GM18505 (cell line): ENCODE data around the gene POLR1A.

ENCODE experiments used
- ATAC-seq: cut with Tn5 transposase; IDR thresholded peaks from one replicate; pipeline ENCODE4 v1.9.1; 2021; ENCODE audit not compliant: unreplicated experiment
- POLR2A ChIP-seq: IDR thresholded peaks from 4 replicates; pipeline ENCODE4 v1.6.1; 2011; ENCODE audit warnings: borderline replicate concordance; ENCODE audit not compliant: insufficient read depth, insufficient read length; ENCODE audit errors: extremely low read depth

Gene POLR1A

DNA sequence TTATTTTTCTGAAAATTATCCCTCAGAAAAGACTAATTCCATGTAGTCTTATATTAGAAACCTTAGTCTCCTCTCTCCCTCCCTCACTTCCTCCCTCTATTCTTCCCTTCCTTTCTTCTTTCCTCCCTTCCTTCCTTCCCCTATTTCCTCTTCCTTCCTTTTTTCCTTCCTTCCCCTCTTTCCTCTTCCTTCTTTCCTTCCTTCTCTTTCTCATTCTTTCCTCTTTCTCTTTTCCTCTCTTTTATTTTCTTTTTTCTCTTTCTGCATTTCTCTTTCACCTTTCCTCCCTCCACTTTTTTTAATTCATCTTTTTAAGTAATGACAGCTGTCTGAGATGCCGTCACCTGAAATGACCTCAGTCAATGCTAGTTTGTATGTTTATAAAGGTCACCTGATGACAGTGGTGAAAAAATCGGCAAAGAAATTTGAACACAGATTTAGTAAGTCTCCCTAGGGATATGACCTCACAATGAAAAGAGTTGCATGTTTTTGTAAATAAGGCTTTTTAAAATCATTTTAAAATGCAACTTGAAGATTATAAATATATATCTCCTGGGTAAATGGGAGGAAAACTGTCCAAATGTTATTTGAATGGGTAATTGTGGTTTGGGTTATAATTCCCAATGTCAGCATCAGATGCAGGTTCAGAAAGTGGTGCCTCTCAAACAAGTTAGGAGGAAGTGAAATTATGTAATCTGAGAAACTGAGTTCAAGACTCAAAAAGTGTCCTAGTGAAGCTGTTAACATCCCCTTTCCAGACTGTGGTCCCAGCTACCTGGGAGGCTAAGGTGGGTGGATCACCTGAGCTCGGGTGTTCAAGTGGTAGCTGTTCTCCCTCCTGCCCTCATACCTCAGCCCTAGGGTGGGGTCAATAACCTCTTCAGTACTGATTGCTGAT is 126.6 kb downstream of the POLR1A start:
- ATAC-seq = no peak
- TF ChIP-seq POLR2A = no peak

DNA sequence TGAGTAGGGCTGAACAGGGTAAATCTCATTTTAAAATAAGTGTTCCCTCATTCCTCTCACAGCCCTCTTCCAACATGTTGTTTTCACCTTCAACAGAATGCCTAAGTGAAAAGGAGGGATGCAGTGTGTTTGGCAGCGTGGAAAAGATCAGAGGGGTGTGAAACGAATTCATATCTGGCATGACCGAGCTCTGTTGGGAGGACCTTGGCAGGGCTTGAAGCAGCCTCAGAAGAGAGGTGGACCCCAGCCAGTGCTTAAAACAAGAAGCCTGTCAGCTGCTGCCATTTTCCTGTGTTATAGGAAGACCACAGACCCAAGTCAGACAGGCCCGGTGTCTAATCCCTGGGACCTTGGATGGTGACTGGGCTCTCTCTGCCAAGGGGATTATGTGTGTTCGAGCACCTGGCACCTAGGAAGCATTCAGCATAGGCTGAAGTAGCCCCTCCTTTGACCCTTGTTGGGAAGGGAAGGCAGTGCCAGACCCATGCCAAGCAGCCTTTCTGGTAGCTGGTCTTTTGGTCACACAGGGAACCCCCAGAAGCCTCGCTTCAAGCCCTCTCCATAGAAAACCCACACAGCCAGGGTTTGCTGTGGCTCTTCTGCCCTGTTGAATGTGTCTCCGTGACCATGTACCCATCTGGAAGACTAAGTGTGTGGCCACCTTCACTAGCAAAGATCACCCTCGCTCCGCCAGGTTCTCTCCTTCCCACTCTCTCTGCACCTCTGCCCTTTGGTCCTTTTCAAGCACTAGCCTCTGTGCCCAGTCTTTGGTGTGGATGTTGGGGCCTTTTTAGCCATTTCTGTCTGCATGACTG is 129.4 kb downstream of the POLR1A start:
- no peak for ATAC-seq
- TF ChIP-seq POLR2A = no peak

DNA sequence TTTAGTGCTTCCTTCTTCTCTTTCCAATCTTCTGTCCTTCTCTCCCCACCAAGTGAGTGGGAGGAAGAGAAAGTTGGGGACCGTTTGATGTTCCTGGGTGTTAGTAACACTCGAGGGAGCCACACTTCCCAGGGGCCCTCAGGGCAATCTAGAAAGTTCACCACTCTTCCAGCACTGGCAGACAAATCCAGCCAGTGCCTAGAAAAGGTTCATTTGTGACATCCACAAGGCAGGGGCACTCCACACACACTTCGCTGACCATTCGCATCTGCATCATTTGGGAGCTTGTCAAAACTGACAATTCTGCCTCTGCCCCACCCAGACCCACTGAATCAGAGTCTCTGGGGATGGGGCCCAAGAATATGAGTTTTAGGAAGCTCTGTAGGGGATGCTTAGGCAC is 130.1 kb downstream of the POLR1A start:
- TF ChIP-seq POLR2A = no peak
- ATAC-seq = no peak

DNA sequence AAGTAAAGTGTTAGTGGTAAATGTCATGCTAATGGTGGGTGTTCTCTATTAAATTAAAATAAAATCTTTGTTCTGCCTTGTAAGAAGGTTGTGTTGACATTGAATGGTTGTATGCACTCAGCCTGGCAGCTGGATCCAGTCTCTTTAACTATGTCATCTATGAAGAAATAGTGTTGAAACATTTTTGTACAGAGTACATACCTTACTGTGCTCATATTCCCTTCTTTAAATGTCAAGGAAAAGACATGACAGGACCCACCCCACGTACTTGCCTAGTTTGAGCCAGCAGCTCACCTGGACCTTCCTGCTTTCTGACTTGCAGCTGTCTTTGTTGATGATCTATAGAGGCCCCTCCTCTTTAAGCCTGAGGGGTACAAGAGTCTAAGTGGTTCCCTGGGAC is 131.3 kb downstream of the POLR1A start:
- no peak for ATAC-seq

DNA sequence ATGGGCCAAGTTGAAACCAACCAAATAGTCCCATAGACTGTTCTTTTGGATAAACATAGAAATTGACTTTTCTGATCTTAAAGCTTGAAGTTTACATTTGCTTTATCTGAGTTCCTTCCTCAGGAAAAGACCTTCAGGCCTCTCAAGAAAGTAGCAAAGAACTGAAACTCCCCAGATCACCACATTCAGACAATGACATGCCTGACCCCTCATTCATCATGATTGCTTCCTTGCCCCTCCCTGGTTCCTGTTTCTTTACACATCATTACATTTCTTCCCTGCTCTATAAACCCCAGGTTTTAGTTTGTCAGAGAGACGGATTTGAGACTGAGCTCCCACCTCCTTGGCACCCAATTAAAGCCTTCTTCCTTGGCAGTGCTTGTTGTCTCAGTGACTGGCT is 133.3 kb downstream of the POLR1A start:
- no peak for TF ChIP-seq POLR2A
- ATAC-seq = no peak

More for the DNA sequence above, 131.3 kb downstream of the POLR1A start:
- TF ChIP-seq POLR2A = no peak

DNA sequence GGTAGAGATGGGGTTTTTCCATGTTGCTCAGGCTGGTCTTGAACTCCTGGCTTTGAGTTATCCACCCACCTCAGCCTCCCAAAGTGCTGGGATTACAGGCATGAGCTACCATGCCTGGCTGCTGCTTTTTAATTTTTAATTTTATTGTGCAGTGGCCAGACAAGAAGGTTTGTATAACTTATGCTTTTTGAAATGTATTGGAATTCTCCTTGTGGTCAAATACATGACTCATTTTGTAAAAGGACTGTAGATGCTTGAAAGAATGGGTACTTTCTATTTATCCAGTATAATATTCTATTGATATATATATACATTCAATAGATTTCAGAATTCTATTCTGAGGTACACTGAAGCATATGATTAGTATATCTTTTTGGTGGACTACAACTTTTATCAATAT is 134.3 kb downstream of the POLR1A start:
- no peak for TF ChIP-seq POLR2A
- no peak for ATAC-seq
